ENCODE measurements around the gene ELMO3. TPM values are rescaled to one million over a fixed set of nuclear protein-coding genes. Genes with fewer than 3 reads are reported as not detected.
A peak's percentile ranks its signal among the peaks of the same experiment; 100 is the strongest.

Gene ELMO3
- total and polyA plus RNA-seq, 9 donors = 1.1 to 14.8 (median 2.7) TPM; not detected in 1

- Histone ChIP-seq H3K27me3 (no peaks in the 10 kb centered on the region), H3K4me3 (no peak overlapping the region), H3K27ac (no peak overlapping the region), H3K9me3 (no peaks in the 10 kb centered on the region), H3K36me3 (no peaks in the 10 kb centered on the region), H3K4me1 (ENCODE audit: insufficient read depth) (peaks cover 9% of the 10 kb centered on the region)
- TF ChIP-seq EP300 (IDR thresholded peaks at IDR 0.05) (no peak), POLR2A (IDR thresholded peaks at IDR 0.05) (no peak), CTCF (IDR thresholded peaks at IDR 0.05) (no peak)
- no peak for DNase-seq
- WGBS, 3 donors = 87 to 93% (median 89%) methylated on average over 3 of the region's 3 CpGs
- intact Hi-C loops (cut with DNase I) = no loop called here
Measured at GRCh38 chr16:67206838-67207248, 7.9 kb downstream of the ELMO3 start.

- H3K4me3 ChIP-seq = no peak overlapping the region
- H3K9me3 ChIP-seq = no peaks in the 10 kb centered on the region
- TF ChIP-seq CTCF (IDR thresholded peaks at IDR 0.05) (no peak), POLR2A (IDR thresholded peaks at IDR 0.05) (no peak)
- H3K4me1 ChIP-seq (ENCODE audit: insufficient read depth) = peaks cover 9% of the 10 kb centered on the region
- intact Hi-C loops (cut with DNase I) = no loop called here
- H3K27me3 ChIP-seq = no peaks in the 10 kb centered on the region
- 21 to 44% (median 36%) methylated on average over 18 to 21 of the region's 21 CpGs for WGBS, 3 donors
- DNase-seq = peak in 2 of 5 donors; percentile 57 to 76
- H3K36me3 ChIP-seq = no peaks in the 10 kb centered on the region
- no peak overlapping the region for H3K27ac ChIP-seq
Measured at GRCh38 chr16:67207249-67208091, 8.5 kb downstream of the ELMO3 start.

GRCh38 chr16:67208154-67208896 lies 9.4 kb downstream of the ELMO3 start:
- Histone ChIP-seq H3K27me3 (no peaks in the 10 kb centered on the region), H3K4me3 (no peak overlapping the region), H3K36me3 (no peaks in the 10 kb centered on the region), H3K27ac (no peak overlapping the region), H3K4me1 (ENCODE audit: insufficient read depth) (peaks cover 9% of the 10 kb centered on the region), H3K9me3 (no peaks in the 10 kb centered on the region)
- no peak for DNase-seq
- WGBS, 3 donors = 70 to 81% (median 73%) methylated on average over 11 of the region's 11 CpGs
- intact Hi-C loops (cut with DNase I) = no loop called here
- TF ChIP-seq CTCF (IDR thresholded peaks at IDR 0.05) (no peak), EP300 (IDR thresholded peaks at IDR 0.05) (no peak), POLR2A (IDR thresholded peaks at IDR 0.05) (no peak)

- Histone ChIP-seq H3K36me3 (no peaks in the 10 kb centered on the region), H3K4me3 (no peak overlapping the region), H3K27ac (no peak overlapping the region), H3K4me1 (ENCODE audit: insufficient read depth) (peaks cover 9% of the 10 kb centered on the region), H3K27me3 (no peaks in the 10 kb centered on the region), H3K9me3 (no peaks in the 10 kb centered on the region)
- 86 to 88% (median 88%) methylated on average over 8 of the region's 8 CpGs for WGBS, 3 donors
- no peak for DNase-seq
- intact Hi-C loops (cut with DNase I) = no loop called here
- TF ChIP-seq POLR2A (IDR thresholded peaks at IDR 0.05) (no peak), CTCF (IDR thresholded peaks at IDR 0.05) (no peak), EP300 (IDR thresholded peaks at IDR 0.05) (no peak)
Measured at GRCh38 chr16:67209565-67209964, 10.6 kb downstream of the ELMO3 start.

All from ovary (tissue), 9 donors.